Measurements from ENCODE around the gene FYN. TPM values are rescaled to one million over a fixed set of nuclear protein-coding genes. Genes with fewer than 3 reads are reported as not detected.

Gene FYN
- polyA plus RNA-seq, 3 donors, result 88.4 to 149 (median 114) TPM

DNA sequence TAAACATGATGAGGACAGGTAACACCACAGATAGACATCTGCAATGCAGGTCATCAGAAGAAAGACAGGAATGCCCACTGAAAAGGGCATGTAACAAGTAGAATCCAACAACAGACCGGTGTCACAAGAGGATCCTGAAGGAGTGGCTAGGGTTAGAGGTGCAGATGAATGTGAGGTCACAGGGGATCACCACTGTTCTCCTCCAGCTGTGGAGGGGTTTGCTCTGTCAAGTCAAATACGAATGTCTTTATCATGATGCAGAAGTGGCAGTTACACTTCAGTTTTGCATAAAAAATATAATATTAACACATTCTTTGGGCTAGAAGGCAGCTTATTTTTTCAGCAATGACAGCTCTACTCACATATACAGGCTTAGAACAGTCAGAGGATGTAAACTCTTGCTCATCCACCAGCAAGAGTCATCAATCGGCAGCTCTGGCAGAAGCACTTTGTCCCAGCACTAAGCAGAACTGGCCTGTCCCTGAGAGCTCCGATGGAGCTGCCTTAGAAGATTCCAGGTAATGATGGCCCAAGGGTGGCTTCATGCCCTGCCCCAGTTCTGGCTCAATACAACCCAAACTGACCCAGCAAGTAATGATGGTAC, 137.1 kb downstream of the FYN start:
- Histone ChIP-seq H3K4me1 (ENCODE audit: control insufficient read depth in 1 of 2, insufficient read depth in 2 of 2, low read length in 2 of 2) (peaks cover 45 to 55% of the 10 kb centered on the region in 2 donors), H3K4me3 (replicated peaks in 1 of 3; ENCODE audit: low read depth in 2 of 3, low read length in 3 of 3) (no peak overlapping the region), H4K20me1 (ENCODE audit: insufficient read depth, low read length) (peaks cover 100% of the 10 kb centered on the region), H2AFZ (ENCODE audit: insufficient read depth, low read depth, low read length, poor library complexity, severe bottlenecking) (no peak overlapping the region), H3K79me2 (ENCODE audit: insufficient read depth, low read length) (peaks cover 59% of the 10 kb centered on the region), H3K9ac (ENCODE audit: insufficient read depth, low read length, poor library complexity, severe bottlenecking) (no peak overlapping the region), H3K27me3 (ENCODE audit: control insufficient read depth in 2 of 2, insufficient read depth in 2 of 2, low read length in 2 of 2) (no peaks in the 10 kb centered on the region), H3K9me3 (replicated peaks in 1 of 2; ENCODE audit: control insufficient read depth in 1 of 2, insufficient read depth in 1 of 2, low read length in 2 of 2) (peaks cover 0 to 5% of the 10 kb centered on the region in 2 donors), H3K36me3 (replicated peaks in 1 of 2; ENCODE audit: control insufficient read depth in 1 of 2, insufficient read depth in 2 of 2, low read length in 2 of 2) (peaks cover 0 to 37% of the 10 kb centered on the region in 2 donors), H3K27ac (ENCODE audit: low read depth in 1 of 2, low read length in 2 of 2) (no peak overlapping the region), H3K4me2 (replicated peaks; ENCODE audit: extremely low read depth, low read length, poor library complexity, severe bottlenecking) (no peak overlapping the region)
- TF ChIP-seq, protein P1, sequence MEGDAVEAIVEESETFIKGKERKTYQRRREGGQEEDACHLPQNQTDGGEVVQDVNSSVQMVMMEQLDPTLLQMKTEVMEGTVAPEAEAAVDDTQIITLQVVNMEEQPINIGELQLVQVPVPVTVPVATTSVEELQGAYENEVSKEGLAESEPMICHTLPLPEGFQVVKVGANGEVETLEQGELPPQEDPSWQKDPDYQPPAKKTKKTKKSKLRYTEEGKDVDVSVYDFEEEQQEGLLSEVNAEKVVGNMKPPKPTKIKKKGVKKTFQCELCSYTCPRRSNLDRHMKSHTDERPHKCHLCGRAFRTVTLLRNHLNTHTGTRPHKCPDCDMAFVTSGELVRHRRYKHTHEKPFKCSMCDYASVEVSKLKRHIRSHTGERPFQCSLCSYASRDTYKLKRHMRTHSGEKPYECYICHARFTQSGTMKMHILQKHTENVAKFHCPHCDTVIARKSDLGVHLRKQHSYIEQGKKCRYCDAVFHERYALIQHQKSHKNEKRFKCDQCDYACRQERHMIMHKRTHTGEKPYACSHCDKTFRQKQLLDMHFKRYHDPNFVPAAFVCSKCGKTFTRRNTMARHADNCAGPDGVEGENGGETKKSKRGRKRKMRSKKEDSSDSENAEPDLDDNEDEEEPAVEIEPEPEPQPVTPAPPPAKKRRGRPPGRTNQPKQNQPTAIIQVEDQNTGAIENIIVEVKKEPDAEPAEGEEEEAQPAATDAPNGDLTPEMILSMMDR (IDR thresholded peaks at IDR 0.05), result no peak
- Mint-ChIP-seq H3K9me3 (peaks cover 0 to 5% (median 0%) of the 10 kb centered on the region in 7 donors), H3K36me3 (peaks cover 35 to 60% of the 10 kb centered on the region in 2 donors), H3K4me1 (peaks cover 52% of the 10 kb centered on the region), H3K4me3 (no peak overlapping the region), H3K27me3 (ENCODE audit: low read depth in 3 of 3) (no peaks in the 10 kb centered on the region), H3K27ac (peak overlapping the region in 2 of 7 donors; percentile 47 to 61)
- intact Hi-C loops (cut with micrococcal nuclease), result no loop called here
- no peak for DNase-seq
- 100% methylated on average over 3 of the region's 4 CpGs for WGBS (ENCODE audit: insufficient coverage)

DNA sequence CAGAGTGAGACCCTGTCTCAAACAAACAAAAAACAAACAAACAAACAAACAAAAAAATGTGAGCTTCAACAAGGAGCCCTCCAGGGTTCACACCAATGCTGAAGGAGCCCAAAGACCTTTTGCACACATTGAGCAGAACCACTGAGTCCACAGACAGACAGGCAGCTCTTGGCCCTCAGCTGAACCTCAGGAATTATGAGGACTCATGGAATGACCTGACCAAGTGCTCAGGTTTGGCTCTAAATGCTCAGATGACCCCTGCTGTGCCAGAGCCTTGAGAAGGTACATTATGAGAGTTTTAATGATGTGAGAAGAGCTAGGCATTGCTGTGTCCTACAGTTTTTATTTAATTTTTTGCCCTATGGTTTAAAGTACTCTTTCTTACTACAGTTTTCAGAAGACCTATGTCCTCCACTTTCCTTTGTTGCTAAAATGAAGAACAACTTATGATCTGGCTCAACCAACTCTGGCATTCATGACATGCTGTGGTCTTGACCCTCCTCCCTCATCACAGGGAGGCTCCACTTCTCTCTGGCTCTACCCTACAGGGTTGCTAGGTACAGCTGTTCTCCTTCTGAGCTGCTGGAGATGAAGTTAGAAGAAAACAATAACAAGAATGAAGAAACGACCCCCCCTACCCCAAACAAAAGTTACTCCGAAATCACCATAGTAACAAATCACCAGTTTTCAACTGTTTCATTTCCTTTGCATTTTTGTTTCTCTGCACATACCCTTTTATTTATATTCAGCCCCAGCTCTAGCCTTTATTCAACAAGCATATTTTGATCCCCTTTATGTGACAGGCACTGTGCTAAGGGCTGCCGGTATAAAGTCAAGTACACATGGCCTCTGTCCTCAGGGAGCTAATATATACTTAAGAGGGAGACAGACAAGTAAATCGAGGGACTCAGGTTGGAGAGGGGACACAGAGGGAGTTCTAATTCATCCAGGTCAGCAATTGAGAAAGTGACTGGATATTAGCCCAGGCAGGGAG, 138.9 kb downstream of the FYN start:
- peaks cover 0 to 29% of the 10 kb centered on the region in 2 donors for H3K36me3 ChIP-seq (replicated peaks in 1 of 2; ENCODE audit: control insufficient read depth in 1 of 2, insufficient read depth in 2 of 2, low read length in 2 of 2)
- no peak overlapping the region for H3K27ac ChIP-seq (ENCODE audit: low read depth in 1 of 2, low read length in 2 of 2)
- Mint-ChIP-seq H3K36me3 (peaks cover 38 to 54% of the 10 kb centered on the region in 2 donors), H3K9me3 (peaks cover 0 to 5% (median 0%) of the 10 kb centered on the region in 7 donors), H3K4me3 (no peak overlapping the region), H3K27ac (peak overlapping the region in 4 of 7 donors; percentile 2 to 68 (median 65)), H3K27me3 (ENCODE audit: low read depth in 3 of 3) (no peaks in the 10 kb centered on the region), H3K4me1 (peaks cover 48% of the 10 kb centered on the region)
- intact Hi-C loops (cut with micrococcal nuclease), result no loop called here
- H2AFZ ChIP-seq (ENCODE audit: insufficient read depth, low read depth, low read length, poor library complexity, severe bottlenecking), result no peak overlapping the region
- H3K9ac ChIP-seq (ENCODE audit: insufficient read depth, low read length, poor library complexity, severe bottlenecking), result no peak overlapping the region
- TF ChIP-seq, protein P1 (IDR thresholded peaks at IDR 0.05), result no peak
- DNase-seq, result no peak
- no peak overlapping the region for H3K4me2 ChIP-seq (replicated peaks; ENCODE audit: extremely low read depth, low read length, poor library complexity, severe bottlenecking)
- WGBS (ENCODE audit: insufficient coverage), result 90% methylated on average over 2 of the region's 4 CpGs
- H3K4me1 ChIP-seq (ENCODE audit: control insufficient read depth in 1 of 2, insufficient read depth in 2 of 2, low read length in 2 of 2), result peaks cover 46 to 50% of the 10 kb centered on the region in 2 donors
- H3K79me2 ChIP-seq (ENCODE audit: insufficient read depth, low read length), result peaks cover 72% of the 10 kb centered on the region
- H3K4me3 ChIP-seq (replicated peaks in 1 of 3; ENCODE audit: low read depth in 2 of 3, low read length in 3 of 3), result no peak overlapping the region
- H4K20me1 ChIP-seq (ENCODE audit: insufficient read depth, low read length), result peaks cover 100% of the 10 kb centered on the region
- no peaks in the 10 kb centered on the region for H3K27me3 ChIP-seq (ENCODE audit: control insufficient read depth in 2 of 2, insufficient read depth in 2 of 2, low read length in 2 of 2)
- peaks cover 0 to 5% of the 10 kb centered on the region in 2 donors for H3K9me3 ChIP-seq (replicated peaks in 1 of 2; ENCODE audit: control insufficient read depth in 1 of 2, insufficient read depth in 1 of 2, low read length in 2 of 2)

All from CD14-positive monocyte (primary cell).